ENCODE measurements around the gene NCEH1. TPM values are rescaled to one million over a fixed set of nuclear protein-coding genes. Genes with fewer than 3 reads are reported as not detected.

Gene NCEH1
- total and polyA plus RNA-seq, 2 of the 4 experiments (the other 2 are of a cell fraction), result 22.3 to 23.3 TPM

GRCh38 chr3:172614340-172615274 is 96.3 kb downstream of the NCEH1 start:
- H2AK9ac ChIP-seq (replicated peaks; ENCODE audit: low read depth, low read length, poor library complexity), result no peak overlapping the region
- H3K4me1 ChIP-seq (ENCODE audit: control insufficient read depth, insufficient read depth, low read length), result no peaks in the 10 kb centered on the region; the same call in 1 of the 2 replicates
- ChIA-PET POLR2A (ENCODE audit: unreplicated experiment) (no interaction called here), CTCF (interaction anchor here (1.2 kb wide), 1 partner anchor 52 kb away, joined by 4 read pairs; no protein-coding TSS in a partner anchor)
- H4K91ac ChIP-seq (ENCODE audit: insufficient read depth, low read depth, low read length), result no peak overlapping the region
- H2BK120ac ChIP-seq (ENCODE audit: low read depth, low read length), result no peak overlapping the region
- H3K4me3 ChIP-seq (ENCODE audit: insufficient read depth, low read depth, low read length), result no peak overlapping the region
- H2AK5ac ChIP-seq (ENCODE audit: low read depth, low read length), result no peak overlapping the region
- H2BK5ac ChIP-seq (ENCODE audit: low read depth, low read length, poor library complexity, severe bottlenecking), result no peak overlapping the region
- no peak overlapping the region for H3K23ac ChIP-seq (ENCODE audit: low read depth, low read length)
- WGBS, 2 experiments (ENCODE audit: extremely low coverage in 2 of 2, insufficient read length in 1 of 2), result 96% methylated on average over 4 of the region's 7 CpGs; no CpG with 5 or more reads in 1 of the 2 experiments
- in situ Hi-C loops (cut with MboI; ENCODE audit: low sequenced_read_pairs), result no loop called here
- dilution Hi-C loops (cut with HindIII; ENCODE audit: low sequenced_read_pairs, unreplicated experiment), result no loop called here
- peaks cover 6% of the 10 kb centered on the region; the same call in 1 of the 2 replicates for H3K9me3 ChIP-seq (ENCODE audit: control insufficient read depth, insufficient read depth, low read length)
- H3K4me2 ChIP-seq (ENCODE audit: low read depth, low read length), result no peak overlapping the region
- no peak overlapping the region for H3K4ac ChIP-seq (ENCODE audit: low read depth, low read length)
- TF ChIP-seq SMC3 (IDR thresholded peaks at IDR 0.05; ENCODE audit: low read depth, low read length) (no peak), FOS (IDR thresholded peaks at IDR 0.05; ENCODE audit: low read depth, low read length) (no peak), CHD1 (IDR thresholded peaks at IDR 0.05; ENCODE audit: low read depth, low read length) (no peak), RAD21 (IDR thresholded peaks at IDR 0.05; ENCODE audit: low read length) (no peak), CTCF (conservative IDR thresholded peaks at IDR 0.05; ENCODE audit: low read depth, low read length) (no peak), BHLHE40 (IDR thresholded peaks at IDR 0.05; ENCODE audit: low read depth, low read length) (no peak), NFE2L2 (IDR thresholded peaks at IDR 0.05; ENCODE audit: low read depth, low read length) (no peak), RCOR1 (IDR thresholded peaks at IDR 0.05; ENCODE audit: insufficient replicate concordance, low read length) (no peak), POLR2A (IDR thresholded peaks at IDR 0.05; ENCODE audit: low read depth, low read length) (no peak), CEBPB (IDR thresholded peaks at IDR 0.05; ENCODE audit: low read depth, low read length) (no peak), MXI1 (IDR thresholded peaks at IDR 0.05; ENCODE audit: borderline replicate concordance, low read depth, low read length) (no peak), RFX5 (IDR thresholded peaks at IDR 0.05; ENCODE audit: low read depth, low read length) (no peak)
- TF ChIP-seq, protein P1, sequence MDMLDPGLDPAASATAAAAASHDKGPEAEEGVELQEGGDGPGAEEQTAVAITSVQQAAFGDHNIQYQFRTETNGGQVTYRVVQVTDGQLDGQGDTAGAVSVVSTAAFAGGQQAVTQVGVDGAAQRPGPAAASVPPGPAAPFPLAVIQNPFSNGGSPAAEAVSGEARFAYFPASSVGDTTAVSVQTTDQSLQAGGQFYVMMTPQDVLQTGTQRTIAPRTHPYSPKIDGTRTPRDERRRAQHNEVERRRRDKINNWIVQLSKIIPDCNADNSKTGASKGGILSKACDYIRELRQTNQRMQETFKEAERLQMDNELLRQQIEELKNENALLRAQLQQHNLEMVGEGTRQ (IDR thresholded peaks at IDR 0.05; ENCODE audit: low read depth, low read length), result no peak
- TF ChIP-seq, protein P2, sequence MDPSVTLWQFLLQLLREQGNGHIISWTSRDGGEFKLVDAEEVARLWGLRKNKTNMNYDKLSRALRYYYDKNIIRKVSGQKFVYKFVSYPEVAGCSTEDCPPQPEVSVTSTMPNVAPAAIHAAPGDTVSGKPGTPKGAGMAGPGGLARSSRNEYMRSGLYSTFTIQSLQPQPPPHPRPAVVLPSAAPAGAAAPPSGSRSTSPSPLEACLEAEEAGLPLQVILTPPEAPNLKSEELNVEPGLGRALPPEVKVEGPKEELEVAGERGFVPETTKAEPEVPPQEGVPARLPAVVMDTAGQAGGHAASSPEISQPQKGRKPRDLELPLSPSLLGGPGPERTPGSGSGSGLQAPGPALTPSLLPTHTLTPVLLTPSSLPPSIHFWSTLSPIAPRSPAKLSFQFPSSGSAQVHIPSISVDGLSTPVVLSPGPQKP (IDR thresholded peaks at IDR 0.05; ENCODE audit: borderline replicate concordance, low read depth, low read length), result no peak
- no peak overlapping the region for H2AFZ ChIP-seq (replicated peaks; ENCODE audit: low read length, poor library complexity)
- H3K79me1 ChIP-seq (ENCODE audit: low read depth in 1 of 2, low read length in 2 of 2), result no peaks in the 10 kb centered on the region
- no peak overlapping the region for H4K8ac ChIP-seq (ENCODE audit: low read depth in 2 of 2, low read length in 2 of 2)
- DNase-seq (no peak), ATAC-seq (ENCODE audit: low read depth) (no peak)
- no TSS peak for BruUV-seq (replicated peaks)
- H4K20me1 ChIP-seq (ENCODE audit: insufficient read depth, low read length), result no peaks in the 10 kb centered on the region
- no peaks in the 10 kb centered on the region for H3K36me3 ChIP-seq (ENCODE audit: control insufficient read depth, insufficient read depth, low read length)
- no peak overlapping the region for H2BK20ac ChIP-seq (ENCODE audit: low read depth, low read length)
- intact Hi-C loops (cut with micrococcal nuclease), result no loop called here
- H3K27me3 ChIP-seq (ENCODE audit: control insufficient read depth, insufficient read depth, low read length), result no peaks in the 10 kb centered on the region
- no peak overlapping the region for H3K27ac ChIP-seq (ENCODE audit: insufficient read depth, low read length)
- H2BK15ac ChIP-seq (ENCODE audit: low read depth, low read length), result no peak overlapping the region
- H3K9me1 ChIP-seq (ENCODE audit: insufficient read depth, low read length), result no peaks in the 10 kb centered on the region
- no peak overlapping the region for H4K5ac ChIP-seq (ENCODE audit: low read depth, low read length)
- no peak overlapping the region; the same call in 1 of the 2 replicates for H3K18ac ChIP-seq (ENCODE audit: low read depth, low read length)
- no peak overlapping the region for H3K56ac ChIP-seq (ENCODE audit: extremely low read depth, insufficient read depth, low read length)
- H3K14ac ChIP-seq (replicated peaks; ENCODE audit: low read depth, low read length), result no peak overlapping the region
- no peak overlapping the region for H3K9ac ChIP-seq (ENCODE audit: low read depth, low read length)

Measured in IMR-90 (cell line).